HepG2 (cell line): Measurements from ENCODE around the gene KCNMB2.

Experiments
- DPF2 ChIP-seq: sonication (generic); formaldehyde crosslinking; IDR thresholded peaks from 2 replicates; pipeline ENCODE4 v1.4.0; 2020; ENCODE audit warnings: mild to moderate bottlenecking, low read depth, missing genetic modification reagents, borderline replicate concordance
- POLR2A ChIP-seq, 2 experiments: IDR thresholded peaks; 2 replicates each; pipeline ENCODE4 v1.6.1; 2011; ENCODE audit warnings: low read depth in 2 of 2, low read length in 2 of 2, mild to moderate bottlenecking in 1 of 2, moderate library complexity in 1 of 2; ENCODE audit not compliant: insufficient read depth in 1 of 2
- POLR2AphosphoS2 ChIP-seq: IDR thresholded peaks from 2 replicates; pipeline ENCODE4 v1.6.1; 2011; ENCODE audit warnings: low read depth, low read length, improper control_type of control experiment
- POLR2AphosphoS5 ChIP-seq: IDR thresholded peaks from 2 replicates; pipeline ENCODE4 v1.6.1; 2012; ENCODE audit warnings: low read depth, low read length
- SRF ChIP-seq: IDR thresholded peaks from 2 replicates; pipeline ENCODE4 v1.6.1; 2011; ENCODE audit warnings: mild to moderate bottlenecking, low read depth, low read length, moderate library complexity
- TAF1 ChIP-seq: sonication (generic); formaldehyde crosslinking; IDR thresholded peaks from 2 replicates; pipeline ENCODE4 v1.4.0; 2020; ENCODE audit warnings: missing genetic modification reagents
- TP53 ChIP-seq: sonication (generic); formaldehyde crosslinking; conservative IDR thresholded peaks from 2 replicates; pipeline ENCODE4 v1.4.0; 2020; ENCODE audit warnings: missing genetic modification reagents
- TF ChIP-seq, protein P1 (sequence below): sonication (generic); formaldehyde crosslinking; IDR thresholded peaks from 2 replicates; pipeline ENCODE4 v1.5.1; 2020; ENCODE audit warnings: missing genetic modification reagents, mild to moderate bottlenecking, borderline replicate concordance
- TF ChIP-seq, protein P2 (sequence below): sonication (generic); formaldehyde crosslinking; IDR thresholded peaks from 2 replicates; pipeline ENCODE4 v1.4.0; 2020; ENCODE audit warnings: low read depth, missing genetic modification reagents
- TF ChIP-seq, protein P3 (sequence below): sonication (generic); formaldehyde crosslinking; IDR thresholded peaks from 2 replicates; pipeline ENCODE4 v1.4.0; 2020; ENCODE audit warnings: missing genetic modification reagents
- TF ChIP-seq, protein P4 (sequence below): sonication (generic); formaldehyde crosslinking; IDR thresholded peaks from 2 replicates; pipeline ENCODE4 v1.5.0; 2020; ENCODE audit warnings: mild to moderate bottlenecking, missing genetic modification reagents, moderate library complexity

DNA sequence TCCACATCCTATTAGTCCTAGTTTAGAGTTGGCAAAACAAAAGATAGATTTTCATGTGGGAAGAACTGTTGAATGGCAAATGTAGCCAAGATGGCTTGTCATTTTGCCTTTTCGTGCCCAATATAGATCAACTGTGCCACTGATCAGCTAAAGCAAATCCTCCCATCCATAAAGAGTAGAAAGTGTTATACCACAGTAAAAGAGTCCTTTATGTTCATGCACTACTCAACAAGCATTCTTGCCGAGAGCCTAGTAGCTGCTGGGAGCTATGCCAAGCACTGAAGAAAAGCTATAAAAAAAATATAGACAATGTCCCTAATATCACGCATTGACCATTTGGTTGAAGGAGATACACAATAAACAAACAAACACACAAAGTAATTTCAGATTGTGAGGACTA, 225.2 kb downstream of the KCNMB2 start:
- TF ChIP-seq, protein P1, sequence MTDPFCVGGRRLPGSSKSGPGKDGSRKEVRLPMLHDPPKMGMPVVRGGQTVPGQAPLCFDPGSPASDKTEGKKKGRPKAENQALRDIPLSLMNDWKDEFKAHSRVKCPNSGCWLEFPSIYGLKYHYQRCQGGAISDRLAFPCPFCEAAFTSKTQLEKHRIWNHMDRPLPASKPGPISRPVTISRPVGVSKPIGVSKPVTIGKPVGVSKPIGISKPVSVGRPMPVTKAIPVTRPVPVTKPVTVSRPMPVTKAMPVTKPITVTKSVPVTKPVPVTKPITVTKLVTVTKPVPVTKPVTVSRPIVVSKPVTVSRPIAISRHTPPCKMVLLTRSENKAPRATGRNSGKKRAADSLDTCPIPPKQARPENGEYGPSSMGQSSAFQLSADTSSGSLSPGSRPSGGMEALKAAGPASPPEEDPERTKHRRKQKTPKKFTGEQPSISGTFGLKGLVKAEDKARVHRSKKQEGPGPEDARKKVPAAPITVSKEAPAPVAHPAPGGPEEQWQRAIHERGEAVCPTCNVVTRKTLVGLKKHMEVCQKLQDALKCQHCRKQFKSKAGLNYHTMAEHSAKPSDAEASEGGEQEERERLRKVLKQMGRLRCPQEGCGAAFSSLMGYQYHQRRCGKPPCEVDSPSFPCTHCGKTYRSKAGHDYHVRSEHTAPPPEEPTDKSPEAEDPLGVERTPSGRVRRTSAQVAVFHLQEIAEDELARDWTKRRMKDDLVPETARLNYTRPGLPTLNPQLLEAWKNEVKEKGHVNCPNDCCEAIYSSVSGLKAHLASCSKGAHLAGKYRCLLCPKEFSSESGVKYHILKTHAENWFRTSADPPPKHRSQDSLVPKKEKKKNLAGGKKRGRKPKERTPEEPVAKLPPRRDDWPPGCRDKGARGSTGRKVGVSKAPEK (CRISPR knock-in tag), result no peak
- TF ChIP-seq POLR2AphosphoS2 (no peak), DPF2 (CRISPR knock-in tag) (no peak), TAF1 (CRISPR knock-in tag) (no peak), POLR2A (IDR thresholded peaks at IDR 0.05; ENCODE audit: insufficient read depth in 1 of 2, low read depth in 2 of 2, low read length in 2 of 2) (no peak), POLR2AphosphoS5 (no peak), TP53 (CRISPR knock-in tag) (no peak), SRF (no peak)
- TF ChIP-seq, protein P2, sequence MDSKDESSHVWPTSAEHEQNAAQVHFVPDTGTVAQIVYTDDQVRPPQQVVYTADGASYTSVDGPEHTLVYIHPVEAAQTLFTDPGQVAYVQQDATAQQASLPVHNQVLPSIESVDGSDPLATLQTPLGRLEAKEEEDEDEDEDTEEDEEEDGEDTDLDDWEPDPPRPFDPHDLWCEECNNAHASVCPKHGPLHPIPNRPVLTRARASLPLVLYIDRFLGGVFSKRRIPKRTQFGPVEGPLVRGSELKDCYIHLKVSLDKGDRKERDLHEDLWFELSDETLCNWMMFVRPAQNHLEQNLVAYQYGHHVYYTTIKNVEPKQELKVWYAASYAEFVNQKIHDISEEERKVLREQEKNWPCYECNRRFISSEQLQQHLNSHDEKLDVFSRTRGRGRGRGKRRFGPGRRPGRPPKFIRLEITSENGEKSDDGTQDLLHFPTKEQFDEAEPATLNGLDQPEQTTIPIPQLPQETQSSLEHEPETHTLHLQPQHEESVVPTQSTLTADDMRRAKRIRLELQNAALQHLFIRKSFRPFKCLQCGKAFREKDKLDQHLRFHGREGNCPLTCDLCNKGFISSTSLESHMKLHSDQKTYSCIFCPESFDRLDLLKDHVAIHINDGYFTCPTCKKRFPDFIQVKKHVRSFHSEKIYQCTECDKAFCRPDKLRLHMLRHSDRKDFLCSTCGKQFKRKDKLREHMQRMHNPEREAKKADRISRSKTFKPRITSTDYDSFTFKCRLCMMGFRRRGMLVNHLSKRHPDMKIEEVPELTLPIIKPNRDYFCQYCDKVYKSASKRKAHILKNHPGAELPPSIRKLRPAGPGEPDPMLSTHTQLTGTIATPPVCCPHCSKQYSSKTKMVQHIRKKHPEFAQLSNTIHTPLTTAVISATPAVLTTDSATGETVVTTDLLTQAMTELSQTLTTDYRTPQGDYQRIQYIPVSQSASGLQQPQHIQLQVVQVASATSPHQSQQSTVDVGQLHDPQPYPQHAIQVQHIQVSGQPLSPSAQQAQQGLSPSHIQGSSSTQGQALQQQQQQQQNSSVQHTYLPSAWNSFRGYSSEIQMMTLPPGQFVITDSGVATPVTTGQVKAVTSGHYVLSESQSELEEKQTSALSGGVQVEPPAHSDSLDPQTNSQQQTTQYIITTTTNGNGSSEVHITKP (CRISPR knock-in tag), result no peak
- TF ChIP-seq, protein P3, sequence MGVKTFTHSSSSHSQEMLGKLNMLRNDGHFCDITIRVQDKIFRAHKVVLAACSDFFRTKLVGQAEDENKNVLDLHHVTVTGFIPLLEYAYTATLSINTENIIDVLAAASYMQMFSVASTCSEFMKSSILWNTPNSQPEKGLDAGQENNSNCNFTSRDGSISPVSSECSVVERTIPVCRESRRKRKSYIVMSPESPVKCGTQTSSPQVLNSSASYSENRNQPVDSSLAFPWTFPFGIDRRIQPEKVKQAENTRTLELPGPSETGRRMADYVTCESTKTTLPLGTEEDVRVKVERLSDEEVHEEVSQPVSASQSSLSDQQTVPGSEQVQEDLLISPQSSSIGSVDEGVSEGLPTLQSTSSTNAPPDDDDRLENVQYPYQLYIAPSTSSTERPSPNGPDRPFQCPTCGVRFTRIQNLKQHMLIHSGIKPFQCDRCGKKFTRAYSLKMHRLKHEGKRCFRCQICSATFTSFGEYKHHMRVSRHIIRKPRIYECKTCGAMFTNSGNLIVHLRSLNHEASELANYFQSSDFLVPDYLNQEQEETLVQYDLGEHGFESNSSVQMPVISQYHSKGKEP (CRISPR knock-in tag), result no peak
- TF ChIP-seq, protein P4, sequence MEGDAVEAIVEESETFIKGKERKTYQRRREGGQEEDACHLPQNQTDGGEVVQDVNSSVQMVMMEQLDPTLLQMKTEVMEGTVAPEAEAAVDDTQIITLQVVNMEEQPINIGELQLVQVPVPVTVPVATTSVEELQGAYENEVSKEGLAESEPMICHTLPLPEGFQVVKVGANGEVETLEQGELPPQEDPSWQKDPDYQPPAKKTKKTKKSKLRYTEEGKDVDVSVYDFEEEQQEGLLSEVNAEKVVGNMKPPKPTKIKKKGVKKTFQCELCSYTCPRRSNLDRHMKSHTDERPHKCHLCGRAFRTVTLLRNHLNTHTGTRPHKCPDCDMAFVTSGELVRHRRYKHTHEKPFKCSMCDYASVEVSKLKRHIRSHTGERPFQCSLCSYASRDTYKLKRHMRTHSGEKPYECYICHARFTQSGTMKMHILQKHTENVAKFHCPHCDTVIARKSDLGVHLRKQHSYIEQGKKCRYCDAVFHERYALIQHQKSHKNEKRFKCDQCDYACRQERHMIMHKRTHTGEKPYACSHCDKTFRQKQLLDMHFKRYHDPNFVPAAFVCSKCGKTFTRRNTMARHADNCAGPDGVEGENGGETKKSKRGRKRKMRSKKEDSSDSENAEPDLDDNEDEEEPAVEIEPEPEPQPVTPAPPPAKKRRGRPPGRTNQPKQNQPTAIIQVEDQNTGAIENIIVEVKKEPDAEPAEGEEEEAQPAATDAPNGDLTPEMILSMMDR (CRISPR knock-in tag), result no peak
